Activated CD4-positive, alpha-beta T cell treated with anti-CD3 and anti-CD28 coated beads, Interleukin-2, amount 50 U/mL, for 4 hours (primary cell): ENCODE results near the gene KCNJ16.

ENCODE experiments used
- DNase-seq, 2 experiments: peaks; one replicate each; pipeline ENCODE4 v3.0.0-alpha.2; 2020

The KCNJ16 gene

GRCh38 chr17:70099294-70099693 is 24.3 kb downstream of the KCNJ16 start:
- no peak for DNase-seq

GRCh38 chr17:70099884-70100283 is 24.9 kb downstream of the KCNJ16 start:
- DNase-seq: no peak

- no peak for DNase-seq
Measured at GRCh38 chr17:70100983-70101382, 26.0 kb downstream of the KCNJ16 start.

GRCh38 chr17:70102531-70102930 is 27.5 kb downstream of the KCNJ16 start:
- DNase-seq: no peak

- no peak for DNase-seq
Measured at GRCh38 chr17:70104791-70105523, 29.9 kb downstream of the KCNJ16 start.

GRCh38 chr17:70105641-70106040 is 30.6 kb downstream of the KCNJ16 start:
- DNase-seq: no peak

GRCh38 chr17:70106551-70106950 is 31.5 kb downstream of the KCNJ16 start:
- DNase-seq: no peak

- no peak for DNase-seq
Measured at GRCh38 chr17:70107441-70107840, 32.4 kb downstream of the KCNJ16 start.

- no peak for DNase-seq
Measured at GRCh38 chr17:70107904-70108565, 33.0 kb downstream of the KCNJ16 start.

GRCh38 chr17:70109497-70109896 is 34.5 kb downstream of the KCNJ16 start:
- no peak for DNase-seq

GRCh38 chr17:70110443-70110880 is 35.4 kb downstream of the KCNJ16 start:
- DNase-seq: no peak

- DNase-seq: no peak
Measured at GRCh38 chr17:70111201-70111600, 36.2 kb downstream of the KCNJ16 start.

- no peak for DNase-seq
Measured at GRCh38 chr17:70114405-70114804, 39.4 kb downstream of the KCNJ16 start.

- DNase-seq: no peak
Measured at GRCh38 chr17:70115126-70115525, 40.1 kb downstream of the KCNJ16 start.

GRCh38 chr17:70116919-70117318 is 41.9 kb downstream of the KCNJ16 start:
- DNase-seq: no peak

- no peak for DNase-seq
Measured at GRCh38 chr17:70119545-70119944, 44.5 kb downstream of the KCNJ16 start.

GRCh38 chr17:70119983-70120382 is 45.0 kb downstream of the KCNJ16 start:
- no peak for DNase-seq

GRCh38 chr17:70120425-70120824 is 45.4 kb downstream of the KCNJ16 start:
- DNase-seq: no peak

GRCh38 chr17:70121126-70121525 is 46.1 kb downstream of the KCNJ16 start:
- no peak for DNase-seq

- DNase-seq: no peak
Measured at GRCh38 chr17:70123193-70123592, 48.2 kb downstream of the KCNJ16 start.

- no peak for DNase-seq
Measured at GRCh38 chr17:70124723-70125122, 49.7 kb downstream of the KCNJ16 start.

GRCh38 chr17:70127221-70127873 is 52.3 kb downstream of the KCNJ16 start:
- DNase-seq: no peak

- no peak for DNase-seq
Measured at GRCh38 chr17:70128727-70129238, 53.8 kb downstream of the KCNJ16 start.

- DNase-seq: no peak
Measured at GRCh38 chr17:70130289-70130688, 55.3 kb downstream of the KCNJ16 start.
